PC-3 (cell line): ENCODE measurements around the gene BCCIP. TPM values are rescaled to one million over a fixed set of nuclear protein-coding genes. Genes with fewer than 3 reads are reported as not detected.

Experiments
- ATAC-seq: fragments of 200-7000 bp; cut with Tn5 transposase; 2 replicates; pipeline ENCODE4 v1.9.1; 2020; ENCODE audit warnings: mild to moderate bottlenecking, moderate library complexity
- BruUV-seq: library from RNA; stranded (reverse); fragments of 400-500 nt; replicated peaks from 2 replicates; lab custom pipeline; 2021; lab: Mats Ljungman, UMichigan
- CTCF ChIA-PET: fragments of 300-600 bp; sonication (Branson Sonifier 250); formaldehyde crosslinking; loops from one replicate; lab custom pipeline; 2022; ENCODE audit warnings: antibody characterized with exemption; lab: Charles Lee
- POLR2A ChIA-PET: fragments of 300-600 bp; sonication (Branson Sonifier 250); formaldehyde crosslinking; loops from one replicate; lab custom pipeline; 2022; ENCODE audit warnings: antibody characterized with exemption; ENCODE audit not compliant: unreplicated experiment; lab: Charles Lee
- DNase-seq: peaks from one replicate; pipeline ENCODE4 v3.0.0-alpha.2; 2015
- H2AFZ ChIP-seq: fragments of 300-600 bp; sonication (generic); 2 replicates; pipeline ENCODE4 v1.6.0; 2016; ENCODE audit warnings: antibody characterized with exemption, low read length
- H3F3A ChIP-seq: fragments of 300-600 bp; sonication (generic); one replicate; pipeline ENCODE4 v1.6.0; 2017; ENCODE audit warnings: antibody characterized with exemption, low read length, control low read depth, mild to moderate bottlenecking; ENCODE audit not compliant: unreplicated experiment
- H3K27ac ChIP-seq: fragments of 300-600 bp; sonication (generic); 2 replicates; pipeline ENCODE4 v1.5.1; 2016; ENCODE audit warnings: mild to moderate bottlenecking, low read length
- H3K27me3 ChIP-seq: fragments of 300-600 bp; sonication (generic); 2 replicates; pipeline ENCODE4 v1.6.1; 2016; ENCODE audit warnings: low read length, mixed read lengths
- H3K36me3 ChIP-seq: fragments of 300-600 bp; sonication (generic); 2 replicates; pipeline ENCODE4 v1.6.1; 2016; ENCODE audit warnings: low read depth, mixed run types, low read length, mixed read lengths
- H3K4me1 ChIP-seq: fragments of 300-600 bp; sonication (generic); 2 replicates; pipeline ENCODE4 v1.5.1; 2016; ENCODE audit warnings: low read length; ENCODE audit not compliant: insufficient read depth
- H3K4me2 ChIP-seq: fragments of 300-600 bp; sonication (generic); 2 replicates; pipeline ENCODE4 v1.6.0; 2016; ENCODE audit warnings: low read length
- H3K4me3 ChIP-seq: fragments of 300-600 bp; sonication (generic); 2 replicates; pipeline ENCODE4 v1.5.1; 2016; ENCODE audit warnings: mild to moderate bottlenecking, low read length, mixed read lengths
- H3K79me2 ChIP-seq: fragments of 300-600 bp; sonication (generic); 2 replicates; pipeline ENCODE4 v1.6.1; 2017; ENCODE audit warnings: low read length, mixed read lengths
- H3K9ac ChIP-seq: fragments of 300-600 bp; sonication (generic); 2 replicates; pipeline ENCODE4 v1.6.0; 2016; ENCODE audit warnings: mild to moderate bottlenecking, low read length
- H3K9me2 ChIP-seq: fragments of 300-600 bp; sonication (generic); replicated peaks from 2 replicates; pipeline ENCODE4 v1.6.1; 2016; ENCODE audit warnings: mixed run types, low read length, mixed read lengths
- H3K9me3 ChIP-seq: fragments of 300-600 bp; sonication (generic); 2 replicates; pipeline ENCODE4 v1.6.1; 2016; ENCODE audit warnings: low read length, mixed read lengths
- H4K20me1 ChIP-seq: fragments of 300-600 bp; sonication (generic); 2 replicates; pipeline ENCODE4 v1.6.1; 2016; ENCODE audit warnings: low read length, mixed read lengths
- CTCF ChIP-seq: fragments of 300-600 bp; sonication (generic); conservative IDR thresholded peaks from 2 replicates; pipeline ENCODE4 v1.5.1; 2017; ENCODE audit warnings: antibody characterized with exemption, low read depth, mild to moderate bottlenecking, low read length
- EZH2 ChIP-seq: fragments of 300-600 bp; sonication (generic); IDR thresholded peaks from one replicate; pipeline ENCODE4 v1.6.1; 2017; ENCODE audit warnings: antibody characterized with exemption, mild to moderate bottlenecking, low read length; ENCODE audit not compliant: unreplicated experiment
- EZH2phosphoT487 ChIP-seq: fragments of 300-600 bp; sonication (generic); IDR thresholded peaks from 2 replicates; pipeline ENCODE4 v1.6.1; 2018; ENCODE audit warnings: mild to moderate bottlenecking, antibody characterized with exemption, low read length, borderline replicate concordance
- intact Hi-C: fragments of 100-400 bp; cut with micrococcal nuclease; formaldehyde crosslinking; loops from 2 replicates; pipeline ENCODE4 v1.9.0; 2023
- total RNA-seq: library from RNA; depleted of rRNA; stranded (reverse); fragments of >200 nt; gene quantifications from 2 replicates; pipeline ENCODE4 v1.2.3, GENCODE V29; 2014

The BCCIP gene
- total RNA-seq, 1 experiment from 2014 or later: 81.5 TPM

DNA sequence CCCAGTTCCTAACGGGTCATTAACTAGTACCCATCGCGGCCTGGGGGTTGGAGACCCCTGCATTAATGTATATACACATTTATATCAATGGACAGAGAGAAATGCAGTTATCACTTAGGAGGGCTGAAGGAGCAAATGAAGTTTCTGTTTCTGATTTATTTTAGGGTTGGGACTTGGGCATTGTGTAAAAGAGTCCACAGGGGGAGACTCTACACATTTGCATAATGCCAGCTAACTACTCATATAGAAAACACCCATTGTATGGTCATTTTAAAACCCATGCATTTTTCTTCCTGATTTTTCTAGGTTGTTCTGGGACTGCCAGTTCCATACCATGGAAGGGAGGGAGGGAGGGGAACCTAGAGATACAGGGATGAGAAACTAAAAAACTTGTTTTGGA, 23.5 kb downstream of the BCCIP start:
- Histone ChIP-seq H3K4me1 (peaks cover under 1% of the 10 kb centered on the region; the same call in 1 of the 2 replicates), H3K27ac (no peak overlapping the region), H3K9ac (no peak overlapping the region), H3F3A (no peaks in the 10 kb centered on the region), H3K4me2 (no peak overlapping the region), H3K79me2 (no peaks in the 10 kb centered on the region), H3K36me3 (peaks cover 2% of the 10 kb centered on the region), H2AFZ (no peak overlapping the region), H3K4me3 (no peak overlapping the region), H3K9me3 (no peaks in the 10 kb centered on the region), H4K20me1 (no peaks in the 10 kb centered on the region), H3K9me2 (no peaks in the 10 kb centered on the region), H3K27me3 (no peaks in the 10 kb centered on the region)
- intact Hi-C loops: no loop called here
- BruUV-seq: no TSS peak
- CTCF ChIA-PET: no interaction called here
- DNase-seq (no peak), ATAC-seq (no peak)
- POLR2A ChIA-PET: no interaction called here
- no peak for TF ChIP-seq EZH2
- no peak for TF ChIP-seq EZH2phosphoT487
- TF ChIP-seq CTCF: no peak

GRCh38 chr10:125848371-125848770, 25.0 kb downstream of the BCCIP start:
- no peak overlapping the region for H3K4me2 ChIP-seq
- no peaks in the 10 kb centered on the region for H3F3A ChIP-seq
- no peak overlapping the region for H3K27ac ChIP-seq
- POLR2A ChIA-PET: no interaction called here
- H3K9me3 ChIP-seq: no peaks in the 10 kb centered on the region
- no peak for TF ChIP-seq EZH2
- TF ChIP-seq CTCF: no peak
- no peak for TF ChIP-seq EZH2phosphoT487
- H3K4me3 ChIP-seq: no peak overlapping the region
- H3K36me3 ChIP-seq: peaks cover 5% of the 10 kb centered on the region; the same call in 1 of the 2 replicates
- DNase-seq (no peak), ATAC-seq (no peak)
- BruUV-seq: no TSS peak
- H3K79me2 ChIP-seq: no peaks in the 10 kb centered on the region
- CTCF ChIA-PET: no interaction called here
- H4K20me1 ChIP-seq: no peaks in the 10 kb centered on the region
- H3K4me1 ChIP-seq: no peaks in the 10 kb centered on the region
- no peak overlapping the region for H2AFZ ChIP-seq
- no peaks in the 10 kb centered on the region for H3K9me2 ChIP-seq
- no peak overlapping the region for H3K9ac ChIP-seq
- intact Hi-C loops: no loop called here
- H3K27me3 ChIP-seq: no peaks in the 10 kb centered on the region

GRCh38 chr10:125848857-125849256, 25.5 kb downstream of the BCCIP start:
- intact Hi-C loops: no loop called here
- no peak for DNase-seq
- H3K27ac ChIP-seq: no peak overlapping the region
- no peak overlapping the region for H3K4me2 ChIP-seq
- no TSS peak for BruUV-seq
- no peaks in the 10 kb centered on the region for H3F3A ChIP-seq
- H3K79me2 ChIP-seq: no peaks in the 10 kb centered on the region
- no peaks in the 10 kb centered on the region for H3K27me3 ChIP-seq
- POLR2A ChIA-PET: no interaction called here
- H2AFZ ChIP-seq: no peak overlapping the region
- no peaks in the 10 kb centered on the region for H3K9me3 ChIP-seq
- no peak for ATAC-seq
- peaks cover 5% of the 10 kb centered on the region; the same call in 1 of the 2 replicates for H3K36me3 ChIP-seq
- no peaks in the 10 kb centered on the region for H4K20me1 ChIP-seq
- no peak overlapping the region for H3K4me3 ChIP-seq
- H3K4me1 ChIP-seq: no peaks in the 10 kb centered on the region
- CTCF ChIA-PET: no interaction called here
- TF ChIP-seq EZH2 (no peak), CTCF (no peak), EZH2phosphoT487 (no peak)
- H3K9ac ChIP-seq: no peak overlapping the region
- H3K9me2 ChIP-seq: no peaks in the 10 kb centered on the region
